Psoas muscle (tissue), 8 donors: ENCODE results near the gene GRID1. TPM values are rescaled to one million over a fixed set of nuclear protein-coding genes. Genes with fewer than 3 reads are reported as not detected.

Experiments
- ATAC-seq, 4 donors: fragments of 200-7000 bp; cut with Tn5 transposase; one replicate each; pipeline ENCODE4 v1.9.1; 2020; ENCODE audit warnings: moderate library complexity in 3 of 4, mild to moderate bottlenecking in 2 of 4
- DNase-seq, 2 donors: peaks; one replicate each; pipeline ENCODE4 v3.0.0-alpha.2; 2020
- H3K27ac ChIP-seq: fragments of 200-600 bp; one replicate; pipeline ENCODE4 v1.8.0; 2022
- H3K27me3 ChIP-seq, 3 donors: fragments of 200-600 bp in 1 of 3; one replicate each; pipeline versions ENCODE4 v1.6.1 to v1.8.0; 2013 to 2022; ENCODE audit warnings: low read length in 2 of 3, mild to moderate bottlenecking in 2 of 3, moderate library complexity in 1 of 3; ENCODE audit not compliant: insufficient read depth in 3 of 3
- H3K36me3 ChIP-seq, 2 donors: fragments of 200-600 bp in 1 of 2; one replicate each; pipeline versions ENCODE4 v1.6.1 to v1.8.0; 2013 to 2022; ENCODE audit warnings: low read depth in 1 of 2, mild to moderate bottlenecking in 1 of 2, moderate library complexity in 1 of 2; ENCODE audit not compliant: insufficient read depth in 1 of 2
- H3K4me1 ChIP-seq: fragments of 200-600 bp; one replicate; pipeline ENCODE4 v1.8.0; 2022
- H3K4me3 ChIP-seq: fragments of 200-600 bp; one replicate; pipeline ENCODE4 v1.8.0; 2022; ENCODE audit warnings: mild to moderate bottlenecking
- H3K9me3 ChIP-seq: fragments of 200-600 bp; one replicate; pipeline ENCODE4 v1.8.0; 2022
- WGBS, 3 donors: extraction: QIAGEN DNeasy Blood & Tissue Kit; methylation state at CpG; one replicate each; pipeline versions ENCODE4 v1.1.6 to v1.1.7; 2013; 5-methylcytosine and 5-hydroxymethylcytosine counted together
- intact Hi-C, 2 donors: fragments of 100-400 bp; cut with DNase I; formaldehyde crosslinking; loops; one replicate each; pipeline versions ENCODE4 v1.11.0 to v1.14.2; 2022
- polyA plus RNA-seq, 3 donors: library from polyadenylated mRNA; stranded (reverse); fragments of 200-250 nt; gene quantifications; one replicate each; pipeline ENCODE4 v1.2.3, GENCODE V29; 2013
- total RNA-seq, 4 donors: library from RNA; stranded (reverse); fragmentation: NEBNext Ultra II Directional in 2 of 4; extraction: Animal tissue kit (Norgen Biotek cat#: 25700) in 2 of 4; gene quantifications; one replicate each; pipeline versions ENCODE4 v1.2.1 to v1.2.4, GENCODE V29; 2021 to 2023
- TF ChIP-seq, protein P1 (sequence below): fragments of 200-600 bp; IDR thresholded peaks from one replicate; pipeline ENCODE4 v1.8.0; 2022; ENCODE audit warnings: antibody characterized with exemption
- donor health status: healthy with polysubstance abuse.
- donor health status: DM: no; HTN: no; CAD: no; lungs with moderate emphysema.
- donor health status: Bipolar disorder and iron deficiency.
- donor health status: healthy.
- donor health status: DM: yes; HTN: yes; CAD: no.
- donor health status: DM: no; HTN: no; CAD: no.
- donor health status: DM: no; HTN: no; CAD: no.
- donor health status: DM: yes; HTN: yes; CAD: no.

GRID1 gene
- total and polyA plus RNA-seq, 7 donors = 0.17 to 0.56 (median 0.24) TPM

DNA sequence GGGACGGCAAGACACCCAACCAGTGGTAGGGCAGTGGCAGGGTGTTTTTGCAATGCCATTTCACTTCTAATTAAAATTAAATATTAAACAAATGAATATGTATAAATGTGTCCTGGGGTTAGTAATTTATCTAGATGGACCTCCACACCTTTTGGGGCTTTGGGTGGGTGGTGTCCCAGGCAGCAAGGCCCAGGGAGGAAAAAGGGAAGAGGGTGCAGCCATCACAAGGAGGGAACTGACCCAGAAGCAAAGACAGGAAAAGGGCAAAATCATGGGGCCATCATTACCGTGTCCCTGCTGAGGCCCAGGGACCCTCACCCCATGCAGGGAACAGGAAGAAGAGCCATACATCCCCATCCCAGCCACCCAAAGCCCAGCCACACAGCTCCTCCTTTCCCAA, 204.6 kb downstream of the GRID1 start:
- H3K4me1 ChIP-seq = no peaks in the 10 kb centered on the region
- DNase-seq = no peak
- intact Hi-C loops = no loop called here
- TF ChIP-seq, protein P1, sequence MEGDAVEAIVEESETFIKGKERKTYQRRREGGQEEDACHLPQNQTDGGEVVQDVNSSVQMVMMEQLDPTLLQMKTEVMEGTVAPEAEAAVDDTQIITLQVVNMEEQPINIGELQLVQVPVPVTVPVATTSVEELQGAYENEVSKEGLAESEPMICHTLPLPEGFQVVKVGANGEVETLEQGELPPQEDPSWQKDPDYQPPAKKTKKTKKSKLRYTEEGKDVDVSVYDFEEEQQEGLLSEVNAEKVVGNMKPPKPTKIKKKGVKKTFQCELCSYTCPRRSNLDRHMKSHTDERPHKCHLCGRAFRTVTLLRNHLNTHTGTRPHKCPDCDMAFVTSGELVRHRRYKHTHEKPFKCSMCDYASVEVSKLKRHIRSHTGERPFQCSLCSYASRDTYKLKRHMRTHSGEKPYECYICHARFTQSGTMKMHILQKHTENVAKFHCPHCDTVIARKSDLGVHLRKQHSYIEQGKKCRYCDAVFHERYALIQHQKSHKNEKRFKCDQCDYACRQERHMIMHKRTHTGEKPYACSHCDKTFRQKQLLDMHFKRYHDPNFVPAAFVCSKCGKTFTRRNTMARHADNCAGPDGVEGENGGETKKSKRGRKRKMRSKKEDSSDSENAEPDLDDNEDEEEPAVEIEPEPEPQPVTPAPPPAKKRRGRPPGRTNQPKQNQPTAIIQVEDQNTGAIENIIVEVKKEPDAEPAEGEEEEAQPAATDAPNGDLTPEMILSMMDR = no peak
- no peak overlapping the region for H3K27ac ChIP-seq
- H3K27me3 ChIP-seq = no peaks in the 10 kb centered on the region
- no peak for ATAC-seq
- WGBS, 3 donors = 56 to 71% (median 65%) methylated on average over 2 of the region's 2 CpGs
- no peaks in the 10 kb centered on the region for H3K36me3 ChIP-seq
- H3K9me3 ChIP-seq = no peaks in the 10 kb centered on the region
- no peak overlapping the region for H3K4me3 ChIP-seq

DNA sequence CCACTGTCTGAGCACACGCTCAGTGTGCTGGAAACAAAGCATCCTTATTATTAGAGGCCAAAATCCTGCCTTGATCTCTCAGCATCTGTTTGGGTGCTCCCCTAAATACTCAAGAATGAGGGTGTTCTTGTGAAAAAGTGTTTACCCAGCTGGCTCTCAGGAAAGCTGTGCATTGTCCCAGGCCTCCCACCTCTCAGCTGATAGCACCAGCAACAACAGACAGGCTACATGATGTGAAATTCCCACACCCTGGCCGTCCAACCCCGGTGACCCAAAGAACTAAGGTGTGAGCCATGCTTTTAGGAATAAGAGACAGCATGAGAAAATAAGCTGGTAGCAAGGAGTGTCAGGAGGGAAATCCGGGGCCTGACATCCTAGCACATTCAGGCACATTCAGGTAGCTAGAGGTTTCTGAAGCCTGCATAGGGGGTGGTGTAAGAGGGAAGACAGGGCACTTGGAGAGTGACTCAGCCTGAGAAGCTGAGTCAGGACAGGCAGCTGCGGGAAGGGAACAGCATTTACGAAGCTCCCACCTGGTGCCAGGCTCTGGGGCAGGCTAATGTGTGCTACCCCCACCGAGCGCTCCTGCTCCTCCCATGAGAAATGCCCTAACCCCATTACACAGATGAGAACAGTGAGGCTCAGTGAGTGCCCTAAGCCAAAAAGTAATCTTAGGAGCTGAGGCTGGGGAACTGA, 205.6 kb downstream of the GRID1 start:
- Histone ChIP-seq H3K27ac (no peak overlapping the region), H3K27me3 (no peaks in the 10 kb centered on the region), H3K4me3 (no peak overlapping the region), H3K4me1 (no peaks in the 10 kb centered on the region), H3K36me3 (no peaks in the 10 kb centered on the region), H3K9me3 (no peaks in the 10 kb centered on the region)
- DNase-seq (no peak), ATAC-seq (no peak)
- 79 to 88% (median 83%) methylated on average over 8 of the region's 8 CpGs for WGBS, 3 donors
- TF ChIP-seq, protein P1 = no peak
- intact Hi-C loops = no loop called here

DNA sequence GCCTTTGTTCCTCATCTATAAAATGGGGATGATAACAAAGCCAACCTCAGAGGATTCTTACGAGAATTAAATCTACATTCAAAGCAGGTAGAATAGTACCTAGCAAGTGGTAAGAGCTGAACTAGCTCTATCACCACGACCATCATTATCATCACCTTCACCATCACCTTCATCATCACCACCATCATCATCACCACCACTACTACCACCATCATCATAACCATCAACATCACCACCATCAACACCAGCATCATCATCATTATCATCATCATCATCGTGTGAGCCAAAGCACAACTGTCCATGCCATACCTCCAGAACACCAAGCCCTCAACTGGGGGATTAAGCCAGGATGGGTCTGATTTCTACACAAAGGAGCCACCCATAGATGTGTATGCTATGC, 206.8 kb downstream of the GRID1 start:
- ATAC-seq (no peak), DNase-seq (no peak)
- Histone ChIP-seq H3K27me3 (no peaks in the 10 kb centered on the region), H3K4me1 (no peaks in the 10 kb centered on the region), H3K36me3 (no peaks in the 10 kb centered on the region), H3K27ac (no peak overlapping the region), H3K4me3 (no peak overlapping the region), H3K9me3 (no peaks in the 10 kb centered on the region)
- WGBS, 3 donors = 73 to 78% (median 78%) methylated on average over 3 of the region's 3 CpGs
- TF ChIP-seq, protein P1 = no peak
- intact Hi-C loops = no loop called here

DNA sequence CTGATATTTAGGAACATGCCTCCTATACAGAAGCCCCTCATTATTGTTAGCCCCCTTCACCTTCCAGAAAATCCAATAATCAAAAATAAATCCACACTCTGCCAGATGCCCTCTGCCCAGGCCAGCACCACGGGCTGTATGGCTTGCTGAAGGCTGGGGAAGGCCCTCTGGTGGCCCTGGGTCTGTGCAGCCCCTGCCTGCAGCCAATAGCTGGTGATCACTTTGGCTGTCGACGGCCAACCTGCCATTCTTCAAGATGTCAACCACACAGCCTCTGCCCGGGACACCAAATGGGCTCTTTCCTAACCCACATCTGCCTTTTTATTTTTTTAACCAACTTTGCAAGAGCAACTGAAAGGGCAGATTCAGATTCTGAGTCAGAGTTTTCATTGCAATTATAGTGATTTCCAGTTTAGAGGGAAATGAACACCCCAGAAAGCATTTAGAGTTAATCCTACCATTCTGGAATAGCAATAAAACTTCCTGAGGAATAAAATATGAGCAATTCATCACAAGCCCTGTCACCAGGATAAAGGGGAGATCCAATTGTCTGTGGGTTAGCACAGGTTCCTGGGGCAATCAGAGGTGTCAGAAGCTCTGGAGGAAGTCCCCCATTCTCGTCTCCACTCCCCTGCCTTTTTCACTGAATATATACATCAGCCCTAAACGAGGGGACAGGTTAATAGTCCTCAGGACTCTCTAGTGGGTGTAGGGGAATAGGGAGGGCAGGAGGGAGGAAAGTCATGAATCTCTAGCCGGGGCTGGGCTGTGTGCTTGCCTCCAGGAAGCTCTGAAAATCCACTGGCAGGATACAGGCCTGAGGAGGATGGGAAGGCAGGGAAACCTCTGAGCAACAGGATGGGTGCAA, 211.3 kb downstream of the GRID1 start:
- H3K4me1 ChIP-seq = no peaks in the 10 kb centered on the region
- H3K9me3 ChIP-seq = no peaks in the 10 kb centered on the region
- H3K4me3 ChIP-seq = no peak overlapping the region
- no peak overlapping the region for H3K27ac ChIP-seq
- ATAC-seq = no peak
- TF ChIP-seq, protein P1 = no peak
- no peak for DNase-seq
- no peaks in the 10 kb centered on the region for H3K36me3 ChIP-seq
- no peaks in the 10 kb centered on the region for H3K27me3 ChIP-seq
- intact Hi-C loops = no loop called here
- 21 to 26% (median 23%) methylated on average over 7 of the region's 7 CpGs for WGBS, 3 donors
